Islet of Langerhans (tissue), 1 donor: ENCODE results near the gene DNAAF2.
"Not testable (repeated sequence)": the region's sequence is repeated elsewhere in the genome, so short reads cannot be mapped to it uniquely, and the experiment has no call there.

ENCODE experiments used
- FAIRE-seq: peaks from one replicate; lab custom pipeline; 2011; peaks lifted over from hg19 to GRCh38; lab: Jason Lieb, UNC

Gene DNAAF2, protein sequence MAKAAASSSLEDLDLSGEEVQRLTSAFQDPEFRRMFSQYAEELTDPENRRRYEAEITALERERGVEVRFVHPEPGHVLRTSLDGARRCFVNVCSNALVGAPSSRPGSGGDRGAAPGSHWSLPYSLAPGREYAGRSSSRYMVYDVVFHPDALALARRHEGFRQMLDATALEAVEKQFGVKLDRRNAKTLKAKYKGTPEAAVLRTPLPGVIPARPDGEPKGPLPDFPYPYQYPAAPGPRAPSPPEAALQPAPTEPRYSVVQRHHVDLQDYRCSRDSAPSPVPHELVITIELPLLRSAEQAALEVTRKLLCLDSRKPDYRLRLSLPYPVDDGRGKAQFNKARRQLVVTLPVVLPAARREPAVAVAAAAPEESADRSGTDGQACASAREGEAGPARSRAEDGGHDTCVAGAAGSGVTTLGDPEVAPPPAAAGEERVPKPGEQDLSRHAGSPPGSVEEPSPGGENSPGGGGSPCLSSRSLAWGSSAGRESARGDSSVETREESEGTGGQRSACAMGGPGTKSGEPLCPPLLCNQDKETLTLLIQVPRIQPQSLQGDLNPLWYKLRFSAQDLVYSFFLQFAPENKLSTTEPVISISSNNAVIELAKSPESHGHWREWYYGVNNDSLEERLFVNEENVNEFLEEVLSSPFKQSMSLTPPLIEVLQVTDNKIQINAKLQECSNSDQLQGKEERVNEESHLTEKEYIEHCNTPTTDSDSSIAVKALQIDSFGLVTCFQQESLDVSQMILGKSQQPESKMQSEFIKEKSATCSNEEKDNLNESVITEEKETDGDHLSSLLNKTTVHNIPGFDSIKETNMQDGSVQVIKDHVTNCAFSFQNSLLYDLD

GRCh38 chr14:49634547-49635334, at the start of gene DNAAF2:
Gene DNAAF2 (minus strand): TSS chr14:49635244. CDS start chr14:49635149, 95 bp downstream.
- no peak for FAIRE-seq

- no peak for FAIRE-seq
Measured at GRCh38 chr14:49679271-49679670, 44.2 kb upstream of the DNAAF2 start.

DNA sequence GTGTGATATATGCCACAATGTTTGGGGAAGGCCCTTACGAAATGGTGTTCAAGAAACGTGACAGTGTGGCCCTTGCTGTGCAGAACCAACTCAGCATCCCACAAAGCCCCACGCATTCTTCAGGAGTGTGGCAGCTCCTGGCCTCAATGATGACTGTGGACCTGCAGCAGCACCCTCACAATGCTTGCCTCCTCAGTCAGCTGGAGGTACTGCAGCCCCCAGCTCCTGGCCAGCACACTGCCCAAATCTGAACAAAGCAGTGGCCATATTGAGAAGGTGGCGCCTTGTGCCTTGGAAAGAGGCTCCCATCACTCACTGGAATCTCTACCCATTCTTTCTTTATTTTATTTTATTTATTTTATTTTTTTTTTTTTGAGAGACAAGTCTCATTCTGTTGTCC, 42.6 kb upstream of the DNAAF2 start:
- no peak for FAIRE-seq

- no peak for FAIRE-seq
Measured at GRCh38 chr14:49673586-49673985, 38.5 kb upstream of the DNAAF2 start.

- FAIRE-seq: no peak
Measured at GRCh38 chr14:49670475-49670874, 35.4 kb upstream of the DNAAF2 start.

- no peak for FAIRE-seq
Measured at GRCh38 chr14:49659526-49660455, 24.7 kb upstream of the DNAAF2 start.

GRCh38 chr14:49657500-49657899, 22.5 kb upstream of the DNAAF2 start:
- not testable (repeated sequence) for FAIRE-seq

DNA sequence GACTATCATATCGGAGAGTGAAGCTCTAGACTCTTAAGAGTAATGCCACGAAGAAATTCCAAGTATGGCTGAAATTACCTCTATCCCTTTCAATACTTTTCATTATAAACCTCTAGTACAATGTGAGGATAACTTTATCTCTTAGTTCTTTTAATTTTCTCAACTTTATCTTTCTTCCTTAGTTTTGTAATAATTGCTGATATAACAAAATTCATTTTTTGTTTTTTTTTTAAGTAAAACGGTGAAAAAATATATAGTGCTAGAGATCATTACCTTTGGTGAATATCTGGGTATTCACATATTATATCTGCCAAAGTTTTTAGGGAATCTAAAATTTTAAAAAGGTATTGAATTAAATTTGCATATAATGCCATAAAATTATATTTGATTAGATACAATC, 19.5 kb upstream of the DNAAF2 start:
- peak; percentile 51 for FAIRE-seq

GRCh38 chr14:49653508-49653907, 18.5 kb upstream of the DNAAF2 start:
- FAIRE-seq: no peak

- FAIRE-seq: no peak
Measured at GRCh38 chr14:49642163-49642562, 7.1 kb upstream of the DNAAF2 start.

DNA sequence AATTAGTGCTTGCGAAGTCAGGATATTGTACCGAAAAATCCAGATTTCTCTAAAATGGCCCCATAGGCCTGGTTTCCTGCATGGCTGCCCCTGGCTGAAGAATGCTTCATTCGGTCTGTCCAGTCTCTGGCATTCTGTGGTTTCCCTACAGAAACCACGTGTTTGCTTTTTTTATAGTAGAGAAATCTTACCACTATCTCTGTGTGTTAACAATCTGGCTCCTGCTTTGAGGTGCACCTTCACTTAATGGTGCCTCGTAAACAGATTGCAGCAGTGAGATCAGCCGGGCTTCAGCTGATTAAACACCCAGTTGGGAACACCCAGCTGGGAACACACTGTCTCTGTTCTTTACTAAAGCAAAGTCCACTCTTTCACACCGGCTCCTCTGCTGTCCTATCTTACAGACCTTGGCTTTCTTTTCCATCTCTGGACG, 6.7 kb upstream of the DNAAF2 start:
- FAIRE-seq: no peak

DNA sequence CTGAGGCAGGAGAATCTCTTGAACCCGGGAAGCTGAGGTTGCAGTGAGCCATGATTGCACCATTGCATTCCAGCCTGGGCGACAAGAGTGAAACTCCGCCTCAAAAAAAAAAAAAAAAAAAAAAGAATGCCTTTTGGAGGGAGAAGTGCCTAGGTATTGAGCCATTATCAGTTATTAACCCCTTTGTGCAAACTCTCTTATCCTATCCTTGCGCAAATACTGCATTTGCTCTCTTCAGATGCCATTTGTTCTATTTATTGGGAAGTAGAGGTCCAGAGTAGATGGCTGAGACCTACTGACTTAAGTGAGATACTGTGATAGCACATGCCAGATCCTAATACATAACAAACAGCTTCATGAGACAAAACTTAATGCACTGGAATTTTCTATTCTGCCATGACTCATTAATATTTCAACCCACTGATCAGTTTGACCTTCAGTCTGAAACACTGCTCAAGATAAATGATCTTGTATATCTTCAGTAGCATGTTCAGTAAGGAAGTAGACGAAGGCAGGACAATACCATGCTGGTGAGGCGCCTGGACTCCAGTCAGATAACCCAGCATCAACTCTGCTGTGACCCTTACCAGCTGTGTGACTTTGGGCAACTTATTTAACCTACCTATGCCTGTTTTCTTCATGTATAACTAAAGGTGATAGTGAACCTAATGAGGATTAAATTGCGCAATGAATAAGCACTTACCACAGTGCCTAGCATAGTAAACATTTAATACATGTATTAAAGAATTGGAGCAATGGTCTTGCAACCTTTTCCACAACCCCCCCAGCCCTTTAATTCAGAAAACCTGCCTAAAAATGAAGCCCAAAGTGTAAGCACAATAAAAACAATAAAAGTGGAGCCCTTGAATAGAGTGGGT, 5.7 kb upstream of the DNAAF2 start:
- no peak for FAIRE-seq

DNA sequence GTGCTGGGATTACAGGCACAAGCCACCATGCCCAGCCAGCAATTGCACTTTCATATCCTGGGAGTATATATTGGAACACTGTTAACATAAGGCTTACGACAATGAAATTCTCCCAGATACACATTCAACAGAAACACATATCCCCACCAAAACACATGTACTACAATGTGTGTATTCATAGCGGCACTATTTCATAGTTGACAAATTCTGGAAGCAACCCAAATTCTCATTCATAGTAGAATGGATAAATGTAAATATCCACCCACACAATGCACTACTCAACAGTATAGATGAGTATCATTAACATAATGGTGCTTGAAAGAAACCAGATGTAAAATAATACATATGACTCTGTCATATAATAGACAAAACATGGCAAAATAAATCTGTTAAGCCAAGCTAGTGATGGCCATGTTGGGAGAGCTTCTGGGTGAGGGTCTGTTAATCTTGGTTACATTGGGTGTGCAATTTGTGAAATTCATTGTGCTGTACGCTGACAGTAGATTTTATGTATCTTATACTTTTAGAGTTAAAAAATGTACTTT, 2.6 kb upstream of the DNAAF2 start:
- FAIRE-seq: no peak

DNA sequence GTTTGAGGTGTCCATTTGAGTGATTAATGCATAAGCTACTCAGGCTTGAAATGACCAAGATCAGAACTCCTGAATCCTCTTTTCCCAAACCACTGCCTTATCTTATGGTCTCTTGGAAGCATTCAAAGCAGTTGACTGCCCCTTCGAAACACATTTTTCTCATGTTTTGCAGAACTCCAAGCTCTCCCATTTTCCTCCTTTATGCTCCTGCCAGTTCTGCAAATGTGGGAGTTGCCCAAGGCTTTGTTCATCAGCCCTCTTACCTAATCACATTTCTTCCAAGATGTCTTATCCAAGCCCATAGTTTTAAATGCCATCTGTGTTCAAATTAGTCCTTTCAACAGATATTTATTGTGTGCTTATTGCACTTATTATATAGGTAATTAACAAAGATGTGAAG, 1.8 kb upstream of the DNAAF2 start:
- no peak for FAIRE-seq

- no peak for FAIRE-seq
Measured at GRCh38 chr14:49633640-49634546, 1.2 kb downstream of the DNAAF2 start.

DNA sequence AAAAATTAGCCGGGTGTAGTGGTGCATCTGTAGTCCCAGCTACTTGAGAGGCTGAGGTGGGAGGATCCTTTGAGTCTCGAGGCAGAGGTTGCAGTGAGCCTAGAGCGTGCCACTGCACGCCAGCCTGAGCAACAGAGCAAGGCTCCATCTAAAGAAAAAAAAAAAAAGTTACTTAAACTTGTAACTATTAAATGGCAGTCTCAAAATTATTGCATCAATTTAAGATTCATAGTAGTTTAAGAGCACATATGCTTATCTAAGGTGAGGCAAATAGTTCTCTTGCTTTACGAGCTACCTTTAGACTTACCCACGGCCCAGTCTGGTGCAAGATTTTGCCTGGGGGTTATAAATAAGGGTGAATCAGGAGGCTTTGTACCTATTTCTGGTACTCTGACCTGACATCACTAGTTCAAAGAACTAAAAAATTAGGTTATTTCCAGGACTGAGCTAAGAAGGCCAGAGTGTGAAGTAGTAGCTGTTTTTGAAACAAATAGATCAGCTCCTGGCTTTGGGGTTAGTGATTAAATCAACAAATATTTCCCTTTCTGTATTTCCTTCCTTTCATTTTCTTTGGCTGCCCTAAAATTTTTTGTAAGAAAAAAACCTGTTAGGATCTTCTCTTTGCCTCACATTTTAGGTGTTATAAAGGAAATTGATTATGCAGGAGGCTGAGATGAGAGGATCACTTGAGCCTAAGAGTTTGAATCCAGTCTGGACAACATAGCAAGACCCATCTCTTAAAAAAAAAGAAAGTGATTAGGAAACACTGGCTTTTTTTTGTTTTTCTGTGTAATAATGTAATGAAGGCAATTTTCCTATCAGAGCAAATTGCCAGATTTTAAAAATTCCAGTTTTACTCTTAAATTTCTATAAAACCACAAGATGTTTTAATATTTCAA, 10.9 kb downstream of the DNAAF2 start:
- FAIRE-seq: no peak

- no peak for FAIRE-seq
Measured at GRCh38 chr14:49623387-49623786, 11.7 kb downstream of the DNAAF2 start.

- FAIRE-seq: no peak
Measured at GRCh38 chr14:49622022-49622607, 12.9 kb downstream of the DNAAF2 start.
